Stomach (tissue), 4 donors: ENCODE measurements around the gene TGFBI.

Experiments used
- EP300 ChIP-seq: sonication (generic); formaldehyde crosslinking; IDR thresholded peaks from one replicate; pipeline ENCODE4 v1.6.1; 2017; ENCODE audit warnings: antibody characterized with exemption
- POLR2A ChIP-seq, 4 donors: fragments of 450-650 bp; IDR thresholded peaks; one replicate each; pipeline ENCODE4 v1.6.1; 2016; ENCODE audit warnings: antibody characterized with exemption in 4 of 4, control low read depth in 2 of 4, mild to moderate bottlenecking in 1 of 4, moderate library complexity in 1 of 4
- POLR2AphosphoS5 ChIP-seq, 3 donors: sonication (generic); formaldehyde crosslinking; IDR thresholded peaks; one replicate each; pipeline ENCODE4 v1.6.1; 2016; ENCODE audit warnings: antibody characterized with exemption in 3 of 3
- TF ChIP-seq, protein P1 (sequence below), 7 experiments: fragments of 450-650 bp in 4 of 7; fragments of 200-600 bp in 3 of 7; sonication (generic) in 3 of 7; IDR thresholded peaks; one replicate each; pipeline ENCODE4 v1.5.1; 2016 to 2019; ENCODE audit warnings: antibody characterized with exemption in 7 of 7, control low read depth in 2 of 7, mild to moderate bottlenecking in 1 of 7

DNA sequence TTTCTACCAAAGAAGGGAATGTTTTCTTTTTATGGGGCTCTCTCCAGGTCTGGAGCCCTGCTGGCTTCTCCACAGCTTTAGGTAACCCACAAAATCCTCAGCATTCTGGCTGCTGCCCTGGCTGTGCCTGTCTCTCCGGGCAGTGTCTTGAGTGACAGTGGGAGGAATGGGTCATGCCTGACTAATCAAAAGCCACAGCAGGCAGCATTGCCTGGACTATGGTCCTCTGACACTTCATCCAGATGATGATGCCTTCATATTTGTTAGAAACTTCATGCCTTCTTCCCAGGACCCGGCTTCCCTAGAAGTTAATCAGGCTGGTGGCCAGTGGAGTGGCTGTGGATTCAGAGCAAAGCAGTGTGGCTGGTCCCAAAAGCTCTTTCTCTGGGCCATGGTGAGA lies 32.2 kb upstream of the TGFBI start:
- TF ChIP-seq POLR2A (IDR thresholded peaks at IDR 0.05) (no peak), POLR2AphosphoS5 (IDR thresholded peaks at IDR 0.05) (no peak), EP300 (no peak)
- TF ChIP-seq, protein P1, sequence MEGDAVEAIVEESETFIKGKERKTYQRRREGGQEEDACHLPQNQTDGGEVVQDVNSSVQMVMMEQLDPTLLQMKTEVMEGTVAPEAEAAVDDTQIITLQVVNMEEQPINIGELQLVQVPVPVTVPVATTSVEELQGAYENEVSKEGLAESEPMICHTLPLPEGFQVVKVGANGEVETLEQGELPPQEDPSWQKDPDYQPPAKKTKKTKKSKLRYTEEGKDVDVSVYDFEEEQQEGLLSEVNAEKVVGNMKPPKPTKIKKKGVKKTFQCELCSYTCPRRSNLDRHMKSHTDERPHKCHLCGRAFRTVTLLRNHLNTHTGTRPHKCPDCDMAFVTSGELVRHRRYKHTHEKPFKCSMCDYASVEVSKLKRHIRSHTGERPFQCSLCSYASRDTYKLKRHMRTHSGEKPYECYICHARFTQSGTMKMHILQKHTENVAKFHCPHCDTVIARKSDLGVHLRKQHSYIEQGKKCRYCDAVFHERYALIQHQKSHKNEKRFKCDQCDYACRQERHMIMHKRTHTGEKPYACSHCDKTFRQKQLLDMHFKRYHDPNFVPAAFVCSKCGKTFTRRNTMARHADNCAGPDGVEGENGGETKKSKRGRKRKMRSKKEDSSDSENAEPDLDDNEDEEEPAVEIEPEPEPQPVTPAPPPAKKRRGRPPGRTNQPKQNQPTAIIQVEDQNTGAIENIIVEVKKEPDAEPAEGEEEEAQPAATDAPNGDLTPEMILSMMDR (IDR thresholded peaks at IDR 0.05): no peak
